Body of pancreas (tissue), 4 donors: ENCODE results near the gene ATP7B. TPM values are rescaled to one million over a fixed set of nuclear protein-coding genes. Genes with fewer than 3 reads are reported as not detected.

Experiments
- ATAC-seq: fragments of 150-250 bp; one replicate; pipeline ENCODE4 v1.9.1; 2016
- DNase-seq, 4 donors: peaks; one replicate each; pipeline ENCODE4 v3.0.0-alpha.2; 2019
- H3K27ac ChIP-seq, 4 donors: fragments of 200-600 bp; sonication (generic); 1 replicate in 3 of 4; 2 replicates in 1 of 4; pipeline versions ENCODE4 v1.5.1 to v1.6.1; 2016 to 2019; ENCODE audit warnings: mild to moderate bottlenecking in 1 of 4, mixed read lengths in 1 of 4, moderate library complexity in 1 of 4
- H3K27me3 ChIP-seq, 2 donors: fragments of 200-600 bp; sonication (generic); one replicate each; pipeline ENCODE4 v1.6.0; 2016; ENCODE audit warnings: mild to moderate bottlenecking in 1 of 2
- H3K36me3 ChIP-seq, 2 donors: fragments of 200-600 bp; sonication (generic); replicated peaks in 1 of 2; 2 replicates each; pipeline ENCODE4 v1.5.1; 2016; ENCODE audit warnings: low read depth in 2 of 2; ENCODE audit not compliant: insufficient read depth in 1 of 2
- H3K4me1 ChIP-seq: fragments of 200-600 bp; sonication (generic); one replicate; pipeline ENCODE4 v1.6.0; 2016
- H3K4me3 ChIP-seq, 2 donors: fragments of 200-600 bp; sonication (generic); 1 replicate in 1 of 2; 2 replicates in 1 of 2; pipeline ENCODE4 v1.5.1; 2016 to 2019
- H3K9me3 ChIP-seq, 3 donors: fragments of 200-600 bp; sonication (generic); 1 replicate in 2 of 3; 2 replicates in 1 of 3; pipeline ENCODE4 v1.5.1; 2016
- POLR2A ChIP-seq, 3 donors: fragments of 450-650 bp; IDR thresholded peaks; one replicate each; pipeline ENCODE4 v1.6.1; 2016; ENCODE audit warnings: antibody characterized with exemption in 3 of 3, mild to moderate bottlenecking in 2 of 3
- WGBS, 2 donors: methylation state at CpG; one replicate each; pipeline ENCODE4 v1.1.5; 2017; 5-methylcytosine and 5-hydroxymethylcytosine counted together
- intact Hi-C: fragments of 100-400 bp; cut with DNase I; formaldehyde crosslinking; loops from one replicate; pipeline ENCODE4 v1.15.1; 2023
- total RNA-seq, 2 donors: library from RNA; depleted of rRNA; stranded (reverse); fragments of >200 nt; gene quantifications; one replicate each; pipeline ENCODE4 v1.1.0, GENCODE V29; 2016
- TF ChIP-seq, protein P1 (sequence below), 7 experiments: fragments of 450-650 bp in 4 of 7; fragments of 200-600 bp in 3 of 7; sonication (generic) in 3 of 7; IDR thresholded peaks; one replicate each; pipeline ENCODE4 v1.5.1; 2016 to 2019; ENCODE audit warnings: antibody characterized with exemption in 7 of 7

ATP7B gene
- total RNA-seq, 2 donors from 2014 or later, result 5.7 to 6.9 TPM

GRCh38 chr13:51959773-51960172 lies 51.5 kb downstream of the ATP7B start:
- Histone ChIP-seq H3K9me3 (no peaks in the 10 kb centered on the region), H3K27me3 (no peaks in the 10 kb centered on the region), H3K4me3 (no peak overlapping the region), H3K36me3 (no peaks in the 10 kb centered on the region), H3K4me1 (no peaks in the 10 kb centered on the region), H3K27ac (no peak overlapping the region)
- no peak for TF ChIP-seq POLR2A (IDR thresholded peaks at IDR 0.05)
- TF ChIP-seq, protein P1, sequence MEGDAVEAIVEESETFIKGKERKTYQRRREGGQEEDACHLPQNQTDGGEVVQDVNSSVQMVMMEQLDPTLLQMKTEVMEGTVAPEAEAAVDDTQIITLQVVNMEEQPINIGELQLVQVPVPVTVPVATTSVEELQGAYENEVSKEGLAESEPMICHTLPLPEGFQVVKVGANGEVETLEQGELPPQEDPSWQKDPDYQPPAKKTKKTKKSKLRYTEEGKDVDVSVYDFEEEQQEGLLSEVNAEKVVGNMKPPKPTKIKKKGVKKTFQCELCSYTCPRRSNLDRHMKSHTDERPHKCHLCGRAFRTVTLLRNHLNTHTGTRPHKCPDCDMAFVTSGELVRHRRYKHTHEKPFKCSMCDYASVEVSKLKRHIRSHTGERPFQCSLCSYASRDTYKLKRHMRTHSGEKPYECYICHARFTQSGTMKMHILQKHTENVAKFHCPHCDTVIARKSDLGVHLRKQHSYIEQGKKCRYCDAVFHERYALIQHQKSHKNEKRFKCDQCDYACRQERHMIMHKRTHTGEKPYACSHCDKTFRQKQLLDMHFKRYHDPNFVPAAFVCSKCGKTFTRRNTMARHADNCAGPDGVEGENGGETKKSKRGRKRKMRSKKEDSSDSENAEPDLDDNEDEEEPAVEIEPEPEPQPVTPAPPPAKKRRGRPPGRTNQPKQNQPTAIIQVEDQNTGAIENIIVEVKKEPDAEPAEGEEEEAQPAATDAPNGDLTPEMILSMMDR (IDR thresholded peaks at IDR 0.05), result no peak
- DNase-seq, result no peak
- no peak for ATAC-seq
- intact Hi-C loops, result no loop called here
- WGBS, 2 donors, result 95 to 98% methylated on average over 3 of the region's 3 CpGs

- Histone ChIP-seq H3K4me1 (no peaks in the 10 kb centered on the region), H3K27me3 (no peaks in the 10 kb centered on the region), H3K36me3 (no peaks in the 10 kb centered on the region), H3K4me3 (no peak overlapping the region), H3K9me3 (no peaks in the 10 kb centered on the region), H3K27ac (no peak overlapping the region)
- TF ChIP-seq, protein P1 (IDR thresholded peaks at IDR 0.05), result no peak
- TF ChIP-seq POLR2A (IDR thresholded peaks at IDR 0.05), result no peak
- WGBS, 2 donors, result 84 to 91% methylated on average over 8 of the region's 8 CpGs
- ATAC-seq, result no peak
- intact Hi-C loops, result no loop called here
- no peak for DNase-seq
Measured at GRCh38 chr13:51958217-51958547, 53.1 kb downstream of the ATP7B start.

DNA sequence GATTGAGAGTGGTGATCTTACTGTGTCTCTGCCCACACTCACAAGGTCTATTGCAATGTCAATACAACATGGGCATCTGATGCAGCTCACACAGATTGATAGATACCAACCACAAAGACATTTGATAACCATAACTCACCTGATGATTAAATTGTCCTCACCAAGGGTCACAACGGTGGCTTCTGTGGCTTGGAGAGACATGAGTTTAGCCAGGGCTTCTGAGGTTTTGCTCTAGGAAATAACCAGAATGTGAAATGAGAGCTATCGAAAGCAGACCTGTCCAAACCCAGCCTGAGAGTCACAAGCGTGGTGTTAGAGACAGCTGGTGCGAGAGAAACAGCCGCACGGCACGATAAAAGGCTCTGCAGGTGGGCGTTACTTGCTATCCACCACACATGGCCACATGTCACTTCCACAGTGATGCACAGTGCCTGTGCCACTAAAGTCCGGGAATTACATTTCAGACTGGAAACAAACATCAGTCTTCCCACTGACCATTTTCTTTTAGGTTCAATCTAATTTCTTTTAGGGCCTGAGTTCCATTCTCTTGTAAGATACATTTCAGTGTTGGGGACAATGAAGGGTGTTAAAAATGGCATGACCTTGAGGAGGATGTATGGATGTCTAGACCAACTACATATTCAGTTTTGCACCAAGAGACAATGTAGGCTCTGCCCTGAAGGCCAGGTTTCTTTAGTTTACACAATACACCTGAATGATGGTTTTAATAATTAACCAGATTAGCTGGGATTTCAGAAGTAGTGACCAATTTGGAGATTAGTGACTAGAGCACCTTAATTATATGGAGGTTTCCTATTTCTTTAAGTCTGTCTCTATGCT lies 53.7 kb downstream of the ATP7B start:
- ATAC-seq (no peak), DNase-seq (no peak)
- no peaks in the 10 kb centered on the region for H3K27me3 ChIP-seq
- no peaks in the 10 kb centered on the region for H3K9me3 ChIP-seq
- H3K4me1 ChIP-seq, result no peaks in the 10 kb centered on the region
- no peak overlapping the region for H3K4me3 ChIP-seq
- intact Hi-C loops, result no loop called here
- whole genome bisulfite sequencing, 2 donors, result 90 to 93% methylated on average over 9 of the region's 9 CpGs
- no peak overlapping the region for H3K27ac ChIP-seq
- TF ChIP-seq, protein P1 (IDR thresholded peaks at IDR 0.05), result no peak
- no peak for TF ChIP-seq POLR2A (IDR thresholded peaks at IDR 0.05)
- no peaks in the 10 kb centered on the region for H3K36me3 ChIP-seq

DNA sequence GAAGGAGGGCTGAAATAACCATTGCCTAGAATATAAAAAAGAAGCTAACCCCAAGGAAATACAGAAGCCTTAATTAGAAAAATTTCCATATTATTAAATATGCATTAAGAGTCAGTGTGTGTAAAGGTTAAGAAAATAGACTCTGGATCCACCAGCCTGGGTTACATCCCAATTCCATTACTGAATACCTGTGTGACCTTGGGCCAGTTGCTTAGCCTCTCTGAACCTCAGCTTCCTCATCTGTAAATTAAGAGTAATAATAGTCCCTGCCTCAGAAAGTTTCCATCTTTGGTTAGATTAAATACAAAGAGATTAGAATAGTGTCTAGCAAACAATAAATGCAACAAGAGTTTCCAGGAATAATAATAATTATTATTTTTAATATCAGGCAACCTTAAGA lies 54.5 kb downstream of the ATP7B start:
- Histone ChIP-seq H3K27me3 (no peaks in the 10 kb centered on the region), H3K4me1 (no peaks in the 10 kb centered on the region), H3K9me3 (no peaks in the 10 kb centered on the region), H3K27ac (no peak overlapping the region), H3K4me3 (no peak overlapping the region), H3K36me3 (no peaks in the 10 kb centered on the region)
- no peak for ATAC-seq
- DNase-seq, result no peak
- intact Hi-C loops, result no loop called here
- TF ChIP-seq POLR2A (IDR thresholded peaks at IDR 0.05), result no peak
- TF ChIP-seq, protein P1 (IDR thresholded peaks at IDR 0.05), result no peak
